Mesendoderm (in vitro differentiated cells): ENCODE data around the gene ADAM19. TPM values are rescaled to one million over a fixed set of nuclear protein-coding genes. Genes with fewer than 3 reads are reported as not detected.
"Not testable (repeated sequence)": the region's sequence is repeated elsewhere in the genome, so short reads cannot be mapped to it uniquely, and the experiment has no call there.

ENCODE experiments used
- DNase-seq: peaks from one replicate; pipeline ENCODE4 v3.0.0; 2013
- H2AK5ac ChIP-seq: 2 replicates; pipeline ENCODE4 v1.6.1; 2013; ENCODE audit warnings: low read length, inconsistent platforms
- H2BK120ac ChIP-seq: 2 replicates; pipeline ENCODE4 v1.6.1; 2013; ENCODE audit warnings: low read depth, mild to moderate bottlenecking, low read length, moderate library complexity, mixed read lengths
- H2BK15ac ChIP-seq: replicated peaks from 2 replicates; pipeline ENCODE4 v1.6.1; 2013; ENCODE audit warnings: low read depth, mild to moderate bottlenecking, moderate library complexity
- H2BK5ac ChIP-seq: 2 replicates; pipeline ENCODE4 v1.6.1; 2013; ENCODE audit warnings: low read length, inconsistent platforms
- H3K18ac ChIP-seq: 2 replicates; pipeline ENCODE4 v1.6.1; 2013; ENCODE audit warnings: mild to moderate bottlenecking, low read length, mixed read lengths
- H3K23ac ChIP-seq: one replicate; pipeline ENCODE4 v1.6.1; 2013; ENCODE audit warnings: low read length
- H3K27ac ChIP-seq: 2 replicates; pipeline ENCODE4 v1.5.1; 2013; ENCODE audit warnings: low read depth, mild to moderate bottlenecking, inconsistent platforms, low read length, moderate library complexity
- H3K27me3 ChIP-seq: 2 replicates; pipeline ENCODE4 v1.6.1; 2013; ENCODE audit warnings: low read length, control low read depth, mild to moderate bottlenecking, inconsistent platforms; ENCODE audit not compliant: insufficient read depth, poor library complexity
- H3K36me3 ChIP-seq: 2 replicates; pipeline ENCODE4 v1.6.1; 2013; ENCODE audit warnings: low read length, inconsistent platforms; ENCODE audit not compliant: control insufficient read depth, insufficient read depth
- H3K4ac ChIP-seq: one replicate; pipeline ENCODE4 v1.6.1; 2013; ENCODE audit warnings: low read depth, mild to moderate bottlenecking, low read length, moderate library complexity
- H3K4me1 ChIP-seq: 2 replicates; pipeline ENCODE4 v1.6.1; 2013; ENCODE audit warnings: low read depth, low read length, inconsistent platforms; ENCODE audit not compliant: control insufficient read depth
- H3K4me2 ChIP-seq: 2 replicates; pipeline ENCODE4 v1.6.1; 2013; ENCODE audit warnings: low read length
- H3K4me3 ChIP-seq: 2 replicates; pipeline ENCODE4 v1.5.1; 2013; ENCODE audit warnings: mild to moderate bottlenecking, low read length
- H3K56ac ChIP-seq: one replicate; pipeline ENCODE4 v1.6.1; 2013; ENCODE audit warnings: low read length
- H3K79me1 ChIP-seq: 2 replicates; pipeline ENCODE4 v1.6.1; 2013; ENCODE audit warnings: low read length, inconsistent platforms
- H3K79me2 ChIP-seq: 2 replicates; pipeline ENCODE4 v1.6.1; 2013; ENCODE audit warnings: mild to moderate bottlenecking, low read length; ENCODE audit not compliant: control insufficient read depth, insufficient read depth
- H3K9ac ChIP-seq: 2 replicates; pipeline ENCODE4 v1.6.1; 2013; ENCODE audit warnings: low read length, inconsistent platforms
- H4K5ac ChIP-seq: one replicate; pipeline ENCODE4 v1.6.1; 2013; ENCODE audit warnings: low read length
- H4K8ac ChIP-seq: one replicate; pipeline ENCODE4 v1.6.1; 2013; ENCODE audit warnings: low read depth, mild to moderate bottlenecking, control low read depth, low read length, moderate library complexity
- WGBS: extraction: QIAGEN DNeasy Blood & Tissue Kit; methylation state at CpG from one replicate; pipeline ENCODE4 v1.1.7; 2013; ENCODE audit warnings: low lambda C conversion rate, missing lambda C conversion rate; ENCODE audit not compliant: insufficient coverage; ENCODE audit errors: extremely low coverage; 5-methylcytosine and 5-hydroxymethylcytosine counted together
- small RNA-seq: library from polyadenylated mRNA; stranded (forward); fragments of <200 nt; extraction: miRNeasy Mini kit (QIAGEN cat#:217004); gene quantifications from one replicate; pipeline ENCODE3, GENCODE V24; 2013; ENCODE audit not compliant: insufficient read depth

The ADAM19 gene

GRCh38 chr5:157431544-157432200, 143.9 kb downstream of the ADAM19 start:
- Histone ChIP-seq H2BK5ac (no peak overlapping the region), H3K27ac (no peak overlapping the region), H3K79me1 (no peaks in the 10 kb centered on the region), H4K5ac (no peak overlapping the region), H3K9ac (no peak overlapping the region), H3K23ac (no peak overlapping the region), H3K56ac (no peak overlapping the region), H2AK5ac (no peak overlapping the region), H3K4me1 (no peaks in the 10 kb centered on the region), H3K18ac (no peak overlapping the region), H3K27me3 (no peaks in the 10 kb centered on the region), H2BK120ac (no peak overlapping the region), H3K36me3 (no peaks in the 10 kb centered on the region), H3K4me3 (no peak overlapping the region), H3K79me2 (no peaks in the 10 kb centered on the region), H3K4ac (no peak overlapping the region), H2BK15ac (no peak overlapping the region), H4K8ac (no peak overlapping the region), H3K4me2 (no peak overlapping the region)
- no CpG with 5 or more reads among the region's 4 CpGs for WGBS
- DNase-seq, result peak; percentile 67

DNA sequence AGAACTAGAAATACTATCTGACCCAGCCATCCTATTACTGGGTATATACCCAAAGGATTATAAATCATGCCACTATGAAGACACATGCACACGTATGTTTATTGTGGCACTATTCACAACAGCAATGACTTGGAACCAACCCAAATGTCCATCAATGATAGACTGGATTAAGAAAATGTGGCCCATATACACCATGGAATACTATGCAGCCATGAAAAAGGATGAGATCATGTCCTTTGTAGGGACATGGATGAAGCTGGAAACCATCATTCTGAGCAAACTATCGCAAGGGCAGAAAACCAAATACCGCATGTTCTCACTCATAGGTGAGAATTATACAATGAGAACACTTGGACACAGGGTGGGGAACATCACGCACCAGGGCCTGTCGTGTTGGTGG, 145.7 kb downstream of the ADAM19 start:
- H3K4me1 ChIP-seq, H3K4me3 ChIP-seq, H3K79me2 ChIP-seq, H3K4ac ChIP-seq, H3K79me1 ChIP-seq, H4K8ac ChIP-seq, H2BK5ac ChIP-seq, H3K36me3 ChIP-seq, H3K23ac ChIP-seq, H2BK15ac ChIP-seq, H3K56ac ChIP-seq, H2AK5ac ChIP-seq, H3K4me2 ChIP-seq, H4K5ac ChIP-seq, H3K27ac ChIP-seq, H3K18ac ChIP-seq, H3K9ac ChIP-seq, H2BK120ac ChIP-seq, DNase-seq, H3K27me3 ChIP-seq: not testable (repeated sequence)
- WGBS, result no CpG with 5 or more reads among the region's 5 CpGs

Small RNAs within 50 kb of the gene (small RNA-seq; reads per million reads assigned to genes)
- gene RNU6-390P, result not detected
